Tibial nerve (tissue), 3 donors: ENCODE data around the gene DNAL4.

Experiments used
- POLR2A ChIP-seq, 2 donors: fragments of 450-650 bp; IDR thresholded peaks; one replicate each; pipeline ENCODE4 v1.6.1; 2017; ENCODE audit warnings: antibody characterized with exemption in 2 of 2, mild to moderate bottlenecking in 2 of 2, moderate library complexity in 2 of 2
- TF ChIP-seq, protein P1 (sequence below), 5 experiments: fragments of 200-600 bp in 3 of 5; fragments of 450-650 bp in 2 of 5; sonication (generic) in 3 of 5; IDR thresholded peaks; one replicate each; pipeline ENCODE4 v1.5.1; 2016 to 2019; ENCODE audit warnings: antibody characterized with exemption in 5 of 5, mild to moderate bottlenecking in 3 of 5, moderate library complexity in 2 of 5

- no peak for TF ChIP-seq POLR2A (IDR thresholded peaks at IDR 0.05)
- TF ChIP-seq, protein P1, sequence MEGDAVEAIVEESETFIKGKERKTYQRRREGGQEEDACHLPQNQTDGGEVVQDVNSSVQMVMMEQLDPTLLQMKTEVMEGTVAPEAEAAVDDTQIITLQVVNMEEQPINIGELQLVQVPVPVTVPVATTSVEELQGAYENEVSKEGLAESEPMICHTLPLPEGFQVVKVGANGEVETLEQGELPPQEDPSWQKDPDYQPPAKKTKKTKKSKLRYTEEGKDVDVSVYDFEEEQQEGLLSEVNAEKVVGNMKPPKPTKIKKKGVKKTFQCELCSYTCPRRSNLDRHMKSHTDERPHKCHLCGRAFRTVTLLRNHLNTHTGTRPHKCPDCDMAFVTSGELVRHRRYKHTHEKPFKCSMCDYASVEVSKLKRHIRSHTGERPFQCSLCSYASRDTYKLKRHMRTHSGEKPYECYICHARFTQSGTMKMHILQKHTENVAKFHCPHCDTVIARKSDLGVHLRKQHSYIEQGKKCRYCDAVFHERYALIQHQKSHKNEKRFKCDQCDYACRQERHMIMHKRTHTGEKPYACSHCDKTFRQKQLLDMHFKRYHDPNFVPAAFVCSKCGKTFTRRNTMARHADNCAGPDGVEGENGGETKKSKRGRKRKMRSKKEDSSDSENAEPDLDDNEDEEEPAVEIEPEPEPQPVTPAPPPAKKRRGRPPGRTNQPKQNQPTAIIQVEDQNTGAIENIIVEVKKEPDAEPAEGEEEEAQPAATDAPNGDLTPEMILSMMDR (IDR thresholded peaks at IDR 0.05), result no peak
These were observed 36.8 kb upstream of the DNAL4 start for GRCh38 chr22:38830845-38831108.
